WTC11 (cell line): ENCODE results near the gene ATP5ME. TPM values are rescaled to one million over a fixed set of nuclear protein-coding genes. Genes with fewer than 3 reads are reported as not detected.

Source experiments
- FOXP1 ChIP-seq: sonication (generic); formaldehyde crosslinking; IDR thresholded peaks from 2 replicates; pipeline ENCODE4 v1.8.0; 2022; ENCODE audit warnings: missing genetic modification reagents, mild to moderate bottlenecking, moderate library complexity, borderline replicate concordance
- NFATC4 ChIP-seq: fragments of 250-450 bp; sonication (Bioruptor Pico); IDR thresholded peaks from 2 replicates; pipeline ENCODE4 v1.9.0; 2021; ENCODE audit warnings: mild to moderate bottlenecking
- NR1H2 ChIP-seq: sonication (generic); formaldehyde crosslinking; IDR thresholded peaks from 2 replicates; pipeline ENCODE4 v1.9.0; 2021; ENCODE audit warnings: mild to moderate bottlenecking, moderate library complexity, missing genetic modification reagents
- OVOL2 ChIP-seq: fragments of 250-450 bp; sonication (Bioruptor Pico); IDR thresholded peaks from 2 replicates; pipeline ENCODE4 v1.9.0; 2021; ENCODE audit warnings: mild to moderate bottlenecking, borderline replicate concordance
- RORB ChIP-seq: fragments of 250-450 bp; sonication (Bioruptor Pico); IDR thresholded peaks from 2 replicates; pipeline ENCODE4 v1.9.0; 2021; ENCODE audit warnings: mild to moderate bottlenecking
- SMAD3 ChIP-seq: sonication (generic); formaldehyde crosslinking; IDR thresholded peaks from 2 replicates; pipeline ENCODE4 v1.8.0; 2022; ENCODE audit warnings: missing genetic modification reagents, mild to moderate bottlenecking, borderline replicate concordance
- TCF7 ChIP-seq: sonication (generic); formaldehyde crosslinking; IDR thresholded peaks from 2 replicates; pipeline ENCODE4 v1.8.0; 2022; ENCODE audit warnings: mild to moderate bottlenecking, low read depth, missing genetic modification reagents, moderate library complexity
- total RNA-seq: library from RNA; stranded (reverse); gene quantifications from 3 replicates; pipeline ENCODE4 v1.2.3, GENCODE V29; 2021
- TF ChIP-seq, protein P1 (sequence below): fragments of 250-450 bp; sonication (Bioruptor Pico); IDR thresholded peaks from 2 replicates; pipeline ENCODE4 v1.9.0; 2021; ENCODE audit warnings: mild to moderate bottlenecking, borderline replicate concordance
- TF ChIP-seq, protein P2 (sequence below): fragments of 250-450 bp; sonication (Bioruptor Pico); conservative IDR thresholded peaks from 2 replicates; pipeline ENCODE4 v1.9.0; 2021; ENCODE audit warnings: mild to moderate bottlenecking
- TF ChIP-seq, protein P3 (sequence below): fragments of 250-450 bp; sonication (Bioruptor Pico); IDR thresholded peaks from 2 replicates; pipeline ENCODE4 v1.8.0; 2021; ENCODE audit warnings: mild to moderate bottlenecking
- TF ChIP-seq, protein P4 (sequence below): fragments of 250-450 bp; sonication (Bioruptor Pico); IDR thresholded peaks from 2 replicates; pipeline ENCODE4 v1.9.0; 2021; ENCODE audit warnings: mild to moderate bottlenecking
- TF ChIP-seq, protein P5 (sequence below): sonication (generic); formaldehyde crosslinking; IDR thresholded peaks from 2 replicates; pipeline ENCODE4 v1.8.1; 2023; ENCODE audit warnings: mild to moderate bottlenecking, missing genetic modification reagents, borderline replicate concordance
- TF ChIP-seq, protein P6 (sequence below): sonication (generic); formaldehyde crosslinking; IDR thresholded peaks from 2 replicates; pipeline ENCODE4 v1.8.0; 2022; ENCODE audit warnings: mild to moderate bottlenecking, missing genetic modification reagents
- TF ChIP-seq, protein P7 (sequence below): sonication (generic); formaldehyde crosslinking; IDR thresholded peaks from 2 replicates; pipeline ENCODE4 v1.8.1; 2022; ENCODE audit warnings: low read depth, mild to moderate bottlenecking, moderate library complexity, missing genetic modification reagents, borderline replicate concordance
- TF ChIP-seq, protein P8 (sequence below): sonication (generic); formaldehyde crosslinking; IDR thresholded peaks from 2 replicates; pipeline ENCODE4 v1.8.0; 2023; ENCODE audit warnings: mild to moderate bottlenecking, missing genetic modification reagents
- TF ChIP-seq, protein P9 (sequence below): sonication (generic); formaldehyde crosslinking; IDR thresholded peaks from 2 replicates; pipeline ENCODE4 v1.8.1; 2023; ENCODE audit warnings: mild to moderate bottlenecking, missing genetic modification reagents, moderate library complexity

ATP5ME gene
- total RNA-seq, 1 experiment from 2014 or later, result 468 TPM

DNA sequence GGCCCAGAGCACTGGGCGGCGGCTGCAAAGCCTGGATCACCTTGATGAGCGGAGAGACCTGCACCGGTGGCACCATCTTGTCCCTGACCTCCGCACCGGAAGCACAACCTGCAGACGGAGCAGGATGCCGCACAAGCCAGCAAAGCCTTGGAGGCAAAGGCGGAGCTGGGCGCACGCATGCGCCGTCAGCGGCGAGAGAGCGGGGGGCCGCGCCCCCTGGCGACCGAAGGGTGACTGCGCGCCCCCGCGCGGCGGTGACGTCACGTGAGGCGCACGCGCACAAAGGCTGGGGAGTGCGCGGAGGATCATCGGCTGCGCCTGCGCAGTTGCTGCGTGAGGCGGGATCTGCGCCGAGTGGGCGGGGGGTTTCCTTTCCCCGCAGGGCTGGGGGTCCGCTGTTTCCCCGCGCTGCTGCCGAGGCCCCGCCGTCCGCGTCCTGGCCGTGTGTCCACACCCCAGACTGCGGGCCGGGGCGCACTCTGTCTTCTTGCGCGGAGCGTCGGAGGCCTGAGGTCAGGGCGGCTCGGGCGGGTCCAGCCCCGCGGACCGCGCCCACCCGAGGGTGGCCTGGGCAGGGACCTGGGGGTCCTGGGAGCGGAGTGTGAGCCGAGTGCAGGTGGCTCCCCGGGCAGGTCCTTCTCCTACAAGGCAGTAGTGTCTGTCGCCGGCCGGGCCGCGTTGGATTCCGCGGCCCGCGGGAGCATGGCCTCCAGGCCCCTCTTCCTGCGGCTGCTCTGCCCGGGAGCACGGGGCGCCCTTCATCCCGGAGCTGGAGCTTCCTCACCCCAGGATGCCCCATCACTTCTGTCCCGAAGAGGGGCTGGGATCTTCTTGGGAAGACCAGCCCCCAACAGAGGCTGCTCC lies at the start of gene ATP5ME, which contains the start of gene MYL5 (continued):
- TF ChIP-seq, protein P1, sequence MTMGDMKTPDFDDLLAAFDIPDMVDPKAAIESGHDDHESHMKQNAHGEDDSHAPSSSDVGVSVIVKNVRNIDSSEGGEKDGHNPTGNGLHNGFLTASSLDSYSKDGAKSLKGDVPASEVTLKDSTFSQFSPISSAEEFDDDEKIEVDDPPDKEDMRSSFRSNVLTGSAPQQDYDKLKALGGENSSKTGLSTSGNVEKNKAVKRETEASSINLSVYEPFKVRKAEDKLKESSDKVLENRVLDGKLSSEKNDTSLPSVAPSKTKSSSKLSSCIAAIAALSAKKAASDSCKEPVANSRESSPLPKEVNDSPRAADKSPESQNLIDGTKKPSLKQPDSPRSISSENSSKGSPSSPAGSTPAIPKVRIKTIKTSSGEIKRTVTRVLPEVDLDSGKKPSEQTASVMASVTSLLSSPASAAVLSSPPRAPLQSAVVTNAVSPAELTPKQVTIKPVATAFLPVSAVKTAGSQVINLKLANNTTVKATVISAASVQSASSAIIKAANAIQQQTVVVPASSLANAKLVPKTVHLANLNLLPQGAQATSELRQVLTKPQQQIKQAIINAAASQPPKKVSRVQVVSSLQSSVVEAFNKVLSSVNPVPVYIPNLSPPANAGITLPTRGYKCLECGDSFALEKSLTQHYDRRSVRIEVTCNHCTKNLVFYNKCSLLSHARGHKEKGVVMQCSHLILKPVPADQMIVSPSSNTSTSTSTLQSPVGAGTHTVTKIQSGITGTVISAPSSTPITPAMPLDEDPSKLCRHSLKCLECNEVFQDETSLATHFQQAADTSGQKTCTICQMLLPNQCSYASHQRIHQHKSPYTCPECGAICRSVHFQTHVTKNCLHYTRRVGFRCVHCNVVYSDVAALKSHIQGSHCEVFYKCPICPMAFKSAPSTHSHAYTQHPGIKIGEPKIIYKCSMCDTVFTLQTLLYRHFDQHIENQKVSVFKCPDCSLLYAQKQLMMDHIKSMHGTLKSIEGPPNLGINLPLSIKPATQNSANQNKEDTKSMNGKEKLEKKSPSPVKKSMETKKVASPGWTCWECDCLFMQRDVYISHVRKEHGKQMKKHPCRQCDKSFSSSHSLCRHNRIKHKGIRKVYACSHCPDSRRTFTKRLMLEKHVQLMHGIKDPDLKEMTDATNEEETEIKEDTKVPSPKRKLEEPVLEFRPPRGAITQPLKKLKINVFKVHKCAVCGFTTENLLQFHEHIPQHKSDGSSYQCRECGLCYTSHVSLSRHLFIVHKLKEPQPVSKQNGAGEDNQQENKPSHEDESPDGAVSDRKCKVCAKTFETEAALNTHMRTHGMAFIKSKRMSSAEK (CRISPR knock-in tag), result no peak
- TF ChIP-seq, protein P2, sequence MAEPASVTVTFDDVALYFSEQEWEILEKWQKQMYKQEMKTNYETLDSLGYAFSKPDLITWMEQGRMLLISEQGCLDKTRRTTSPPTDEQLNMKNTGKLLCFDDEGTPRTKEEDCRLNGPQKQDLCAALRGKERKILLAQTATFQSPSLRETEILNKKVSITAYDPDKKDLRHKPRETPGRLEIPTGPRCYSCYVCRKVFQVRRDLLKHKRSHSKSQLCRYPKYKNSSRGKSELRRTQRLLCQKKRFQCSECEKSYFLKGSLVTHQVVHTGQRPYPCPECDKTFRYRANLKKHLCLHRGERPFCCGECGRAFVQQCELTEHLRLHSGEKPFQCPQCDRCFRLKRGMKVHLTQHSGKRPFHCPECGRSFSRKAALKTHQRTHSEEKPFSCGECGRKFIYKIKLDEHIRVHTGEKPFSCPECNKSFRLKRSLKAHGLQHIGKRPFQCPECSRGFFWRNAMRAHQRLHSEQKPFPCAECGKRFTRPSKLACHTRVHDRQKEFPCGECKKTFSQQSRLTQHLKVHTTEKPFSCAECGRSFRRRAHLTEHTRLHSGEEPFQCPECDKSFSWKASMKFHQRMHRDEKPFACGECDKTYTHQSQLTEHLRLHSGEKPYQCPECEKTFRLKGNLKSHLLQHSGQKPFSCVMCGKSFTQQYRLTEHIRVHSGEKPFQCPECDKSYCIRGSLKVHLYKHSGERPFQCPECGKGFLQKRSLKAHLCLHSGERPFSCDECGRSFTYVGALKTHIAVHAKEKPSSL (CRISPR knock-in tag), result no peak
- TF ChIP-seq, protein P3, sequence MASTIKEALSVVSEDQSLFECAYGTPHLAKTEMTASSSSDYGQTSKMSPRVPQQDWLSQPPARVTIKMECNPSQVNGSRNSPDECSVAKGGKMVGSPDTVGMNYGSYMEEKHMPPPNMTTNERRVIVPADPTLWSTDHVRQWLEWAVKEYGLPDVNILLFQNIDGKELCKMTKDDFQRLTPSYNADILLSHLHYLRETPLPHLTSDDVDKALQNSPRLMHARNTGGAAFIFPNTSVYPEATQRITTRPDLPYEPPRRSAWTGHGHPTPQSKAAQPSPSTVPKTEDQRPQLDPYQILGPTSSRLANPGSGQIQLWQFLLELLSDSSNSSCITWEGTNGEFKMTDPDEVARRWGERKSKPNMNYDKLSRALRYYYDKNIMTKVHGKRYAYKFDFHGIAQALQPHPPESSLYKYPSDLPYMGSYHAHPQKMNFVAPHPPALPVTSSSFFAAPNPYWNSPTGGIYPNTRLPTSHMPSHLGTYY (CRISPR knock-in tag), result no peak
- TF ChIP-seq RORB (CRISPR knock-in tag) (no peak), FOXP1 (no peak), NFATC4 (CRISPR knock-in tag) (no peak), SMAD3 (CRISPR knock-in tag) (peak; percentile 74; the same call in 1 of the 2 replicates), NR1H2 (CRISPR knock-in tag) (no peak), OVOL2 (CRISPR knock-in tag) (no peak), TCF7 (no peak)
- TF ChIP-seq, protein P4, sequence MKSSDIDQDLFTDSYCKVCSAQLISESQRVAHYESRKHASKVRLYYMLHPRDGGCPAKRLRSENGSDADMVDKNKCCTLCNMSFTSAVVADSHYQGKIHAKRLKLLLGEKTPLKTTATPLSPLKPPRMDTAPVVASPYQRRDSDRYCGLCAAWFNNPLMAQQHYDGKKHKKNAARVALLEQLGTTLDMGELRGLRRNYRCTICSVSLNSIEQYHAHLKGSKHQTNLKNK (CRISPR knock-in tag), result no peak
- TF ChIP-seq, protein P5, sequence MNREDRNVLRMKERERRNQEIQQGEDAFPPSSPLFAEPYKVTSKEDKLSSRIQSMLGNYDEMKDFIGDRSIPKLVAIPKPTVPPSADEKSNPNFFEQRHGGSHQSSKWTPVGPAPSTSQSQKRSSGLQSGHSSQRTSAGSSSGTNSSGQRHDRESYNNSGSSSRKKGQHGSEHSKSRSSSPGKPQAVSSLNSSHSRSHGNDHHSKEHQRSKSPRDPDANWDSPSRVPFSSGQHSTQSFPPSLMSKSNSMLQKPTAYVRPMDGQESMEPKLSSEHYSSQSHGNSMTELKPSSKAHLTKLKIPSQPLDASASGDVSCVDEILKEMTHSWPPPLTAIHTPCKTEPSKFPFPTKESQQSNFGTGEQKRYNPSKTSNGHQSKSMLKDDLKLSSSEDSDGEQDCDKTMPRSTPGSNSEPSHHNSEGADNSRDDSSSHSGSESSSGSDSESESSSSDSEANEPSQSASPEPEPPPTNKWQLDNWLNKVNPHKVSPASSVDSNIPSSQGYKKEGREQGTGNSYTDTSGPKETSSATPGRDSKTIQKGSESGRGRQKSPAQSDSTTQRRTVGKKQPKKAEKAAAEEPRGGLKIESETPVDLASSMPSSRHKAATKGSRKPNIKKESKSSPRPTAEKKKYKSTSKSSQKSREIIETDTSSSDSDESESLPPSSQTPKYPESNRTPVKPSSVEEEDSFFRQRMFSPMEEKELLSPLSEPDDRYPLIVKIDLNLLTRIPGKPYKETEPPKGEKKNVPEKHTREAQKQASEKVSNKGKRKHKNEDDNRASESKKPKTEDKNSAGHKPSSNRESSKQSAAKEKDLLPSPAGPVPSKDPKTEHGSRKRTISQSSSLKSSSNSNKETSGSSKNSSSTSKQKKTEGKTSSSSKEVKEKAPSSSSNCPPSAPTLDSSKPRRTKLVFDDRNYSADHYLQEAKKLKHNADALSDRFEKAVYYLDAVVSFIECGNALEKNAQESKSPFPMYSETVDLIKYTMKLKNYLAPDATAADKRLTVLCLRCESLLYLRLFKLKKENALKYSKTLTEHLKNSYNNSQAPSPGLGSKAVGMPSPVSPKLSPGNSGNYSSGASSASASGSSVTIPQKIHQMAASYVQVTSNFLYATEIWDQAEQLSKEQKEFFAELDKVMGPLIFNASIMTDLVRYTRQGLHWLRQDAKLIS, result no peak
- TF ChIP-seq, protein P6, sequence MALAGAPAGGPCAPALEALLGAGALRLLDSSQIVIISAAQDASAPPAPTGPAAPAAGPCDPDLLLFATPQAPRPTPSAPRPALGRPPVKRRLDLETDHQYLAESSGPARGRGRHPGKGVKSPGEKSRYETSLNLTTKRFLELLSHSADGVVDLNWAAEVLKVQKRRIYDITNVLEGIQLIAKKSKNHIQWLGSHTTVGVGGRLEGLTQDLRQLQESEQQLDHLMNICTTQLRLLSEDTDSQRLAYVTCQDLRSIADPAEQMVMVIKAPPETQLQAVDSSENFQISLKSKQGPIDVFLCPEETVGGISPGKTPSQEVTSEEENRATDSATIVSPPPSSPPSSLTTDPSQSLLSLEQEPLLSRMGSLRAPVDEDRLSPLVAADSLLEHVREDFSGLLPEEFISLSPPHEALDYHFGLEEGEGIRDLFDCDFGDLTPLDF (CRISPR knock-in tag), result no peak
- TF ChIP-seq, protein P7, sequence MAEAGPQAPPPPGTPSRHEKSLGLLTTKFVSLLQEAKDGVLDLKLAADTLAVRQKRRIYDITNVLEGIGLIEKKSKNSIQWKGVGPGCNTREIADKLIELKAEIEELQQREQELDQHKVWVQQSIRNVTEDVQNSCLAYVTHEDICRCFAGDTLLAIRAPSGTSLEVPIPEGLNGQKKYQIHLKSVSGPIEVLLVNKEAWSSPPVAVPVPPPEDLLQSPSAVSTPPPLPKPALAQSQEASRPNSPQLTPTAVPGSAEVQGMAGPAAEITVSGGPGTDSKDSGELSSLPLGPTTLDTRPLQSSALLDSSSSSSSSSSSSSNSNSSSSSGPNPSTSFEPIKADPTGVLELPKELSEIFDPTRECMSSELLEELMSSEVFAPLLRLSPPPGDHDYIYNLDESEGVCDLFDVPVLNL (CRISPR knock-in tag), result no peak
- TF ChIP-seq, protein P8, sequence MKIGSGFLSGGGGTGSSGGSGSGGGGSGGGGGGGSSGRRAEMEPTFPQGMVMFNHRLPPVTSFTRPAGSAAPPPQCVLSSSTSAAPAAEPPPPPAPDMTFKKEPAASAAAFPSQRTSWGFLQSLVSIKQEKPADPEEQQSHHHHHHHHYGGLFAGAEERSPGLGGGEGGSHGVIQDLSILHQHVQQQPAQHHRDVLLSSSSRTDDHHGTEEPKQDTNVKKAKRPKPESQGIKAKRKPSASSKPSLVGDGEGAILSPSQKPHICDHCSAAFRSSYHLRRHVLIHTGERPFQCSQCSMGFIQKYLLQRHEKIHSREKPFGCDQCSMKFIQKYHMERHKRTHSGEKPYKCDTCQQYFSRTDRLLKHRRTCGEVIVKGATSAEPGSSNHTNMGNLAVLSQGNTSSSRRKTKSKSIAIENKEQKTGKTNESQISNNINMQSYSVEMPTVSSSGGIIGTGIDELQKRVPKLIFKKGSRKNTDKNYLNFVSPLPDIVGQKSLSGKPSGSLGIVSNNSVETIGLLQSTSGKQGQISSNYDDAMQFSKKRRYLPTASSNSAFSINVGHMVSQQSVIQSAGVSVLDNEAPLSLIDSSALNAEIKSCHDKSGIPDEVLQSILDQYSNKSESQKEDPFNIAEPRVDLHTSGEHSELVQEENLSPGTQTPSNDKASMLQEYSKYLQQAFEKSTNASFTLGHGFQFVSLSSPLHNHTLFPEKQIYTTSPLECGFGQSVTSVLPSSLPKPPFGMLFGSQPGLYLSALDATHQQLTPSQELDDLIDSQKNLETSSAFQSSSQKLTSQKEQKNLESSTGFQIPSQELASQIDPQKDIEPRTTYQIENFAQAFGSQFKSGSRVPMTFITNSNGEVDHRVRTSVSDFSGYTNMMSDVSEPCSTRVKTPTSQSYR (CRISPR knock-in tag), result no peak
- TF ChIP-seq, protein P9, sequence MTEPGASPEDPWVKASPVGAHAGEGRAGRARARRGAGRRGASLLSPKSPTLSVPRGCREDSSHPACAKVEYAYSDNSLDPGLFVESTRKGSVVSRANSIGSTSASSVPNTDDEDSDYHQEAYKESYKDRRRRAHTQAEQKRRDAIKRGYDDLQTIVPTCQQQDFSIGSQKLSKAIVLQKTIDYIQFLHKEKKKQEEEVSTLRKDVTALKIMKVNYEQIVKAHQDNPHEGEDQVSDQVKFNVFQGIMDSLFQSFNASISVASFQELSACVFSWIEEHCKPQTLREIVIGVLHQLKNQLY (CRISPR knock-in tag), result no peak
